ENCODE results near the gene DNAJC5G.
"Not testable (repeated sequence)": the region's sequence is repeated elsewhere in the genome, so short reads cannot be mapped to it uniquely, and the experiment has no call there.

Gene DNAJC5G

GRCh38 chr2:27255660-27256059, 19.6 kb upstream of the DNAJC5G start:
- DNase-seq, result no peak

- DNase-seq, result no peak
These were observed 18.3 kb upstream of the DNAJC5G start for GRCh38 chr2:27256855-27257454.

DNA sequence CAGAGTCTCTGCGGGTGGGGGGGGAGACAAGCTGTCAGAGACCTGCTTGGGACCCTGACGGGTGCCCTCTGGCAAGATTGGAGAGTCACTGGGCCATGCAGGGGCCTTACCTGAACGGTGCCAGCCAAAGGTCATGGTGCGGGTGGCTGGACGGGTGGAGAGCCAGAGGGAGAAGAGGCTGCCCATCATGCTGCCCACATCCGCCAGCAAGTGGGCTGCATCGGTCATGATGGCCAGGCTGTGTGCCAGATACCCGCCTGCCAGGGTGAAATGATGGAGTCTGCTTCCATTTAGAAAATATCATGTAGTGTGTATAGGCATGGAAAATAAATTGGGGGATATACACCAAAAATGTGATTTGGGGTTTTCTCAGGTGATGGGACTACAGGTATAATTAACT, 17.2 kb upstream of the DNAJC5G start:
- DNase-seq, result no peak

DNA sequence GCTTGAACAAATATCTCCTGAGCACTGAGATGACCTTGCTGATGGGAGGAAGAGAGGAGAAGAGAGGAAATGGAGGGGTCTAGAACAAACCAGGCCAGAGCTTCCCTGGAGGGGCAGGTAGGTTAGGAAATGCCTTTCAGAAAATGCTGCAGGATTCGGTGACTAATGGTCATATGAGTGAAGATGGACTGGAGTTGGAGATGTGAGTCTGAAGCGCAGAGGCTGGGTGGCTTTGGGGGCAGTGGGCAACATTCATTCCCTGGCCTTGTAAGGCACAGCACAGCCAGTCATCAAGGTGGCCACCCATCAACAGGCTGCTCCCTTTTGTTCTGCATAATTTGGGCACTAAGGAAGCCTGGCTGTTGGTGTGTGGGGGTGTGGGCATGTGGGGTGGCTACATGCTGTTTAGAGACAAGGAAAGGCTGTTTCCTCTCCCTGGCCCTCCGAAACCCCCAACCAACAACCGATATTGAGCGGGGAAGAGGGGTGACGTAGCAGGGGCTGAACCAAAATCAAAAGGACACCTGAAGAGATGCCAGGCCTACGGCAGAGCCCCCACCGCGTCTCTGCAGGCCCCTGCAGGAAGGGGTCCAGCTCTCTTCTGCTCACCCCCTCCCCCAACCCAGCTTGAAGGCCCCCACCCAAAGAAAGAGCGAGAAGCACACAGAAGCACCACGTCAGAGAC, 13.8 kb upstream of the DNAJC5G start:
- no peak for DNase-seq

DNA sequence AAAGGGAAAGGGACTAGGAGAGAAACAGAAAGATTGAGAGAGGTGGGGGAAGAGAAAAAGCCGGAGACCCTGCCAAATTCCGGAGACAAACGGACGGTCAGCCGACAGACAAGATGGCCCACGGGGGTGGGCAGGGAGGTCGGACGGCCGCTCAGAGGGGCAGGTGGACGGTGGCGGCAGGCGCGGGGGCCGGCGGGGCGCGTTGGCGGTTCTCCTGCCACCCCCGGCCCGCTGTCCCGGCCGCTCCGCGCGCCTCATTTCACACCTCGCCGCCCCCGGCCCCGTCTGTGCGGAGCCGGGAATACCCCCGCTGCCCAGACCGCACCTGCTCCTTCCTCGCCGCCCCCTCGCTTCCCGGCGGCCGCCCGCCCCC, 13.3 kb upstream of the DNAJC5G start:
- DNase-seq, result no peak

DNA sequence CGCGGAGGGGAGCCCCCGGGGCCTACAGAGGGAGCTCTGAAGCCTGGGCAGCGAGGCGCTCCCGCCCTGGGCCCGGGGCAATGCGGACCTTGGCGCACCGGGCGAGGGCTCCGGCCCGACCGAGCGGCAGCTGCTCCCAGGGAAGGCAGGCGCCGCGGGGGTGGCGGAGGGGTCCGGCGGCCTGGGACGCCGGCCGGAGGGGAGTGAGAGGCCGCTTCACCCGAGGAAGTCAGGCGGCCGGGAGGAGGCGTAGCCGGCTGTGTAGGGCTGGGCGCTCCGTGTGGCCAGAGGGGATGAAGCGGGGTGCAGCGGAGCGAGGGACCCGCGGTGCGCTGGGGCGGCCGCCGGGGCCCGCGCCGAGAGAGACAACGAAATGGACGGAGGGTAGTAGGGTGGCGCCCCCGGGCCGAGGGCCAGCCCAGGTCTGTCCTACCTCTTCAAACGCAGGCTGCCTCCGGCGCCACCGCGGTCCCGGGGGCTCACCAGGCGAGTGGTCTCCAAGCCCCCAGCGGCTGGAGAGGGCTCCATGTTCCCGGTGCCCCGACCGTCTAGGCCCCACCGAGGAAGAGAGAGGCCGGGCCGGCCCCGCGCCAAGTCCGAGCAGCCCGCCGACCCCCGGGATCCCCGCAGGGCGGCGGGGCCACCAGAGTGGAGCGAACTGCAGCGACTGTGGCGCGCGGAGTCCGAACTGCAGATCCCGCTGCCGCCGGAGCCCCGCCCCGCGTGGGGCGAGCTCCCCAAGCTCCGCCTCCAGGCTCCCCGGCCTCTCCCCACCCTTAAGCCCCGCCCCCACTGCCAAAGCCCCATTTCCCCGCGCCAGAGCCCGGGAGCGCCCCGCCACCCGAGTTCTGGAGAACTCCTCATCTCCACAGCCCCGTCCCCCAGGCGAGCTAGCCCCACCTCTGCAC, 12.6 kb upstream of the DNAJC5G start, which contains the start of gene SLC30A3:
Gene SLC30A3 (minus strand): TSS at position 669 of the 908 bp plus-strand sequence. CDS start 141 bp downstream, at position 528.
- DNase-seq, result peak; percentile 75

DNA sequence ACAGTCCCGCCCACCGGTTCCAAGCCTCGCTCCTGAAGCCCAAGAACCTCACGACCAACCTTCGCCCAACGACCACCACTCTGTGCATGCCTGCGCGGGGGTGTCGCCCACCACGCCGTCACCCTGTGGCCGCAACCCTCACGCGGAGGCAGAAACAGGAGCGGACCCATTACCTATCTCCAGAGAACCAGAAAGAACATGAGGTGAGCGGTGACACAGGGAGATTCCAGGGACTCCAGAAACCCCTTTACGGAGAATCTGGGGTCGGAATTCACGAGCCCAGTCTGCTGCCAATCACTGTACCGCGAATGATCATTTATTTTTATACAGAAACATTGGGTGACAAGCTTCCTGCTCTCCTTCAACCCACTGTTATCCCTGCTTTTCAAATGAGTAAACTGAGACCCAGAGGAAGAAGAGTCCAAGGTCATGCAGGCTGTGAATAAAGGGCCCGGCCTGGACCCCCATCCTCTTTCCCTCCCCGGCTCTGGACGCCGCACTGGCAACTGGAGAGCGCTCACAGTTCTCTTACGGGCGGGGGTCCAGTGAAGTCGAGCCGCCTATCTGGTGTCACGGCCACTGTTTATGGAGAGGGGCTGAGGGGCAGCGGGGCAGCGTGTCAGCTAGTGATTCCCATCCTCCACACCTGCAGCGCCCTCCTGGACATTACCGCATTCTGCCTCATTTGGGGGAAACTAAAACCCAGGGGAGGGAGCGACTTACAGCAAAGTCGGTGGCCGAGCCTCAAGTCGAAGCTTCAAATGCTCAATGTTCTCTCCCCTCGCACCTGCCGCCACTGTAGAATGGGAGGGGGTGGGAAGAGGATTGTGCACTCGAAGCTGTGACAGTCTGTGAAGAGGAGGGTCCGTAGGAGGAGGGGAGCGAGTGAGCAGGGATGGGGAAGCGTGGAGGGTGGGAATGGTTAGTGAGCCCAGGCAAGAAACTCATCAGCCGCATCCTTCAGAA, 11.7 kb upstream of the DNAJC5G start:
- no peak for DNase-seq

- DNase-seq, result peak; percentile 17
These were observed 10.9 kb upstream of the DNAJC5G start for GRCh38 chr2:27264253-27264752.

GRCh38 chr2:27264753-27265535, 10.3 kb upstream of the DNAJC5G start:
- DNase-seq, result peak; percentile 74

DNA sequence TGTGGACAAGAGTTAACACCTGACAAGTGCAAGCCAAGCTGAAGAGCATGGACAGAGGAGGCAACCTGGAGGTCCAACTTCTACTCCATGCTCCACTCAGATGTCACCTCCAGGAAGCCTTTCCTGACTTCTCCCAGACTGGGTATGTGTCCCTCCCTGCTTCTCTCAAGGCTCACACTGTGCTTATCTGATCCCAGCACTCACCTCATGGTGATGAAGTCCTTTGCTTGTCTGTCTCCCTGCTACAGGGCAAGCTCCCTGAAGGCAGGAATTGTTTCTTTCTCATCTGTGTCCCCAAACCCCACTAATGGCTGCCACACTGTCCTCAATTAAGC, 9.7 kb upstream of the DNAJC5G start:
- DNase-seq, result no peak

GRCh38 chr2:27268296-27268695, 6.9 kb upstream of the DNAJC5G start:
- not testable (repeated sequence) for DNase-seq

- no peak for DNase-seq
These were observed 5.1 kb upstream of the DNAJC5G start for GRCh38 chr2:27270131-27270530.

DNA sequence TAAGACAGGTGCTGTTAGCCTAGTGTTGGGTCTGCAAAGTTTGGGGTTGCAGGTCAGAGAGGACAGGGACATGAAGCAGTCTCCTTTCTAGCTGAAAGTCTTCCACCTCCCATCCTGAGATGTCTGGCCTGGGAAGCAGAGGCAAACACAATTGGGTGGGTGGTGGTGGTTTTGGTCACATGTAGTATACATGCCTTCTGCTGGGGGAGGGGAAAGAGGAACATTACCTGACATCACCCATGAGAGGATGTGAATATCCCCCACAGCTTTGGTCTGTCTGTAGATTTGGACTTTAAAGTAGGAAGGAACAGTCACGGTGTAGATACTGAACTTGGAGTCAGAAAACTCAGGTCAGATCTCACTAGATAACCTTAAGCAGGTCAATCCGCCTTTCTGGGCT, 4.6 kb upstream of the DNAJC5G start:
- DNase-seq, result no peak

GRCh38 chr2:27271631-27272340, 3.4 kb upstream of the DNAJC5G start:
- no peak for DNase-seq

DNA sequence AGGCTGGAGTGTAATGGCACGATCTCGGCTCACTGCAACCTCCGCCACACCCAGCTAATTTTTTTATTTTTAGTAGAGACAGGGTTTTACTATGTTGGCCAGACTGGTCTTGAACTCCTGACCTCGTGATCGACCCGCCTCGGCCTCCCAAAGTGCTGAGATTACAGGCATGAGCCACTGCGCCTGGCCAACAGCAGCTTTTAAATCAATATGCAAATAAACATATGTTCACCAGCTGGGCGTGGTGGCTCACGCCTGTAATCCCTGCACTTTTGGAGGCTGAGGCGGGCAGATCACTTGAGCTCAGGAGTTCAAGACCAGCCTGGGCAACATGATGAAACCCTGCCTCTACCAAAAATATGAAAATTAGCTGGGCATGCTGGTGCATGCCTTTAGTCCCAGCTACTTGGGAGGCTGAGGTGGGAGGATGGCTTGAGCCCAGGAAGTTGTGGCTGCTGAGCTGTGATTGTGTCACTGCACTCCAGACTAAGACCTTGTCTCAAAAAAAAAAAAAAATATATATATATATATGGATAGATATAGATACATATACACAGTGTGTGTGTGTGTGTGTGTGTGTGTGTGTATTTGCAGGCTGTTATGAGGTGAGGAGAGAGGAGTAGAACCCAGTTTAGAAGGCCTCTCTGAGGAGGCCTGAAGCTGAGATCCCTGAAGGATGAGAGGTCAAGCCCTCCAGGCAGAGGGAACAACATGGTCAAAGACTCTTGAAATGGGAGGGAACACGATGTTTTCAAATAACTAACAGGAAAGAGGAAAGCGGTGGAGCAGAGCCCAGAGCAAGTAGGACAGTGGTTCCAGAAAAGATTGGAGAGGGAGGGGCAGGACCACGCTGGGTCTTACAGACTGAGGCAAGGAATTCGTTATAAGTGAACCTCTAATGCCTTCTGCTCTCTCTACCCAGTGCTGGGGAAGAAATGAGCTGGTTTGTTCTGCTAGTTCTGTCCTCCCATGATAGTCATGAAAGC, 2.4 kb upstream of the DNAJC5G start:
- not testable (repeated sequence) for DNase-seq

DNA sequence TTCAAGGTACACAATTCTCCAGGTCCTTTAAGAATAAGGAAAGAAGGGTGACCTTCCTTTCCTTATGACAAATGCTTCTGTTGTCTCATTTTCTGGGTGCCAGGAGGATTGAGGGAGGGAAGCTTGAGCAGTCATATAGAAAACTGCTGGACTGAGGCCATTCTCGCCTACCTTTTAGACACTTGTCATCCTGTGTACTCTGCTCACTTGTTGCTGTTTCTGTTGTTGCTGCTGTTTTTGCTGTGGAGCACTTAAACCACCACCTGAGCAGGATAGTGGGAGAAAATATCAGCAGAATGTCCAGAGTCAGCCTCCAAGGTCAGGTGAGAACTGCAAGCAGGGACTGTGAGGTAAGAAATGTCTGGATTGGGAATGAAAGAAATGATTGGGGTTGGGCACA, 2.8 kb downstream of the DNAJC5G start:
- no peak for DNase-seq

- no peak for DNase-seq
These were observed 5.6 kb downstream of the DNAJC5G start for GRCh38 chr2:27280826-27281225.

DNA sequence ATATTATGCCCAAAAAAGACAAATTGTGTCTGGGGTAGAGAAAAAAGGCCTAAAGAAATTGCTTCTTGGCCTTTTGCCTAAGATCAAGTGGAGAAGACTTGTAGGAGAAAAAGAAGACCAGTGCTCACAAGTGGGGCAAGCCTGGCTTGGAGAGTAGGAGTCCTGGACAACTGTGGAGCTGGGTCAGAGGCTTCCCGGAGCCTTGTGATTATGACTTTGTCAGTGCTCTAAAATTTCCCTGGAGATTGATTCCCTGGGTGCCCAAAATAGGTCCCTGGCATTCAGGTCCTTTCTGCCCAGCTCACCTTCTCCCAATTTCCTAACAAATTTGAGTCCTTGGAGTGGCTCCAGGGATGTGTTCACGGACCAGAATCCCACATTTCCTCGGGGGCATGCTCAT, 6.2 kb downstream of the DNAJC5G start:
- DNase-seq, result no peak

DNA sequence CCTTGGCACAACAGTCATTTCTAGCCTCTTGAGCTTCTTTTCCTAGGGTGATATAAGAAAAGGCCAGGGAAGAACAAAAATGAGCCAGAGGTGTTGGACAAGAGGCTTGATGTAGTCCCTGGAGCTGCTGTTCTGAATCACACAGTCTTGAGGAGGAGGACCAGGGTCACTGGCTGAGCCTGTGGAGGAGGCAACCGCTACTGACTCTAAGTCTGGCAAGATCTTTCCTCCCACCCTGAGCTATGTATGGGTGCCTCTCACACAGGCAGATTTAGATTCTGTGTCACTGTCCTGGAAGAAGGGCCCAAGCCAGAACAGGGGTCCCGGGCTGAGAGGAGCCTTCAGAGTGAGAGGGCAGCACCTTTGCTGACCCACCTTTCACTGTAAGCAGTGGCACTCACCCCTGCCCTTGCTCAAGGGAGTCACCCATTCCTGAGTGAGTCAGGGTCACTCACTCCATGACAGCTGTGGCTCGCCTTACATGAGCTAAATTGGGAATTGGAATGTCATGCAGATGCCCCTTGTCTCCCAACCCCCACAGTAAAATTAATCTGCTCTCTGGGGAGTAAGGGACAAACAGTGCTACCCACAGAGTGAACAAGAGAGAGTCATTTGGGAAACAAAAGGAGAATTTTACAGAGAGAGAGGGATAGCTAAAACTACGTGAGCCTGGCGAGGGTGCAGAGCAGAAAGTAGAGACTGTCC, 6.8 kb downstream of the DNAJC5G start, which contains the start of gene TRIM54:
Gene TRIM54 (plus strand): TSS at position 575 of the 705 bp plus-strand sequence. CDS start 303 bp downstream, outside the sequence.
- no peak for DNase-seq

Measured in CD4-positive, alpha-beta T cell treated with Interleukin-21 for 1 hour (primary cell).